ENCODE results near the gene ANKRD26. TPM values are rescaled to one million over a fixed set of nuclear protein-coding genes. Genes with fewer than 3 reads are reported as not detected.
A peak's percentile ranks its signal among the peaks of the same experiment; 100 is the strongest.

The ANKRD26 gene
- total RNA-seq, 1 donor from 2014 or later, result 8.8 TPM

DNA sequence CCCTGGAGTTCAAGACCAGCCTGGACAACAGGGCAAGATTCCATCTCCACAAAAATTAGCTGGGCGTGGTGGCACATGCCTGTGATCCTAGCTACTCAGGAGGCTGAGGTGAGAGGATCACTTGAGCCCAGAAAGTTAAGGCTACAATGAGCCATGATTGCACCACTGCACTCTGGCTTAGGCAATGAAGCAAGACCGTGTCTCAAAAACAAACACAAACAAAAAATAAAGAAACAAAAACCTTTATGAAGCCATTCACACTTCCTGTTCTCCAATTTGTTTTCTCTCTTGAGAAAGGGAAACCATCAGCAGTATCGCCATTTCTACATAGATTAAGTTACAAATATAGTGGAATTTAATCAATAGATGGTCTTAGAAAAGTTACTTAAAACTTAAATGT is 34.1 kb upstream of the ANKRD26 start:
- Histone ChIP-seq H3K4me1 (no peaks in the 10 kb centered on the region), H3K9me3 (no peaks in the 10 kb centered on the region), H3K27me3 (no peaks in the 10 kb centered on the region), H3K4me3 (no peak overlapping the region), H3K27ac (no peak overlapping the region), H3K36me3 (peaks cover 0 to 70% of the 10 kb centered on the region in 2 donors)
- no peak for TF ChIP-seq CTCF (IDR thresholded peaks at IDR 0.05)
- TF ChIP-seq POLR2A (IDR thresholded peaks at IDR 0.05), result no peak
- no peak for TF ChIP-seq POLR2AphosphoS5 (IDR thresholded peaks at IDR 0.05; ENCODE audit: insufficient read depth in 1 of 2, low read depth in 1 of 2)
- no peak for DNase-seq (ENCODE audit: extremely low spot score in 2 of 2)
- intact Hi-C loops (cut with DNase I), result no loop called here

DNA sequence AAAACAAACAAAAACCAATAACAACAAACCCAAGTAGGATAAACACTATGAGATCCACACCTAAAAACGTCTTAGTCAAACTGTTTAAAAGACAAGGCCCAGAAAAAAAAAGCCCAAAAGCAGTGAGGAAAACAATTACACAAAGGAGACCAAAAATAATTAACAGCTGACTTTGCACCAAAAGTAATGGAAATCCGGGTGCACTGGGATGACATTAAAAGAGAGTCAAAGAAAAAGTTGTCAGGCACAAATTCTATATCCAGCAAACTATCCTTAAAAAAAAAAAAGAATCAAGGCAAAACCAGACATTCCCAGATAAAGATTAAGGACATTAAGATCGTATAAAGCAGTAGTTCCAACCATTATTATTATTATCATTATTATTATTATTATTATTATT is 7.9 kb upstream of the ANKRD26 start:
- H3K36me3 ChIP-seq, result peaks cover 0 to 39% of the 10 kb centered on the region in 2 donors
- H3K9me3 ChIP-seq, result no peaks in the 10 kb centered on the region
- H3K27me3 ChIP-seq, result no peaks in the 10 kb centered on the region
- H3K4me3 ChIP-seq, result no peak overlapping the region
- no peaks in the 10 kb centered on the region for H3K4me1 ChIP-seq
- no peak for DNase-seq (ENCODE audit: extremely low spot score in 2 of 2)
- intact Hi-C loops (cut with DNase I), result no loop called here
- no peak overlapping the region for H3K27ac ChIP-seq
- TF ChIP-seq CTCF (IDR thresholded peaks at IDR 0.05) (no peak), POLR2AphosphoS5 (IDR thresholded peaks at IDR 0.05; ENCODE audit: insufficient read depth in 1 of 2, low read depth in 1 of 2) (no peak), POLR2A (IDR thresholded peaks at IDR 0.05) (no peak)

DNA sequence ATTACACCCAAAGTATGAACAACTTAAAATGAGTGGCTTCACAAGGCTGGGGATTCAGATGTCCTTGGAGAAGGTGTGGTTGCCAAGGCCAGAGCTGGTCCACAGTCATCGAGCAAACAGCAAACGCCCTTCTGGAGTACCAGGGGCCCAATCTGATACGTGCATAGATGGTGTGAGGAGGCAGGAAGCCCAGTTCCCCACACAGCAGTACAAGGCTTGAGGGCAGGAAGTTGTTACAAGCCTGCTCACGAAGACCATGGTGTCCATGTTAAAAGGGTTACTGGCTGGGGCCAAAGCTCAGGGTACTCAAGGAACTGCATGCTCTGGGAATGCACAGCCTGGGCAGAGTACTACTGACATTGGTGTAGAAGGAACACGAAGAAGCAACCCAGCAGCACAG is 4.6 kb upstream of the ANKRD26 start:
- H3K27ac ChIP-seq, result no peak overlapping the region
- TF ChIP-seq POLR2A (IDR thresholded peaks at IDR 0.05) (no peak), CTCF (IDR thresholded peaks at IDR 0.05) (no peak), POLR2AphosphoS5 (IDR thresholded peaks at IDR 0.05; ENCODE audit: insufficient read depth in 1 of 2, low read depth in 1 of 2) (no peak)
- intact Hi-C loops (cut with DNase I), result no loop called here
- H3K4me1 ChIP-seq, result peaks cover 5% of the 10 kb centered on the region
- no peak overlapping the region for H3K4me3 ChIP-seq
- H3K36me3 ChIP-seq, result peaks cover 0 to 13% of the 10 kb centered on the region in 2 donors
- H3K27me3 ChIP-seq, result no peaks in the 10 kb centered on the region
- H3K9me3 ChIP-seq, result no peaks in the 10 kb centered on the region
- no peak for DNase-seq (ENCODE audit: extremely low spot score in 2 of 2)

DNA sequence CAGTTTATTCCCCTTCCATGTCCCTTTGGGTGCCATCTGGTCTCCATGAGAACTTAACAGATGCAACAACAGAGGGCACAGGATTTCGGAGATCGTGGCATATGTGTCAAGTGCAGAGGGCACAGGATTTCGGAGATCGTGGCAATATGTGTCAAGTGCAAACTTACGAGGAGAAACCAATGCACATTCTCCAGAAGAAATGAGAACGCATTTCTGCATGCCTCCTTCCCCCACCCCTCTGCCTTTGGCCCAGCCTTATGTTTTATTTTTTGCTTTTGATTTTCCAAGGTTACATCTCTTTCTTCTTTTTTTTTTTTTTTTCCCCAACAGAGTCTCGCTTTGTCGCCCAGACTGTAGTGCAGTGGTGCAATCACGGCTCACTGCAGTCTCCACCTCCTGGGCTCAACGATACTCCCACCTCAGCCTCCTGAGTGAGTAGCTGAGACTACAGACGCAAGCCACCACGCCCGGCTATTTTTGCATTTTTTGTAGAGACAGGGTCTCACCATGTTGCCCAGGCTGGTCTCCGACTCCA is 586 bp upstream of the ANKRD26 start:
- TF ChIP-seq POLR2AphosphoS5 (IDR thresholded peaks at IDR 0.05; ENCODE audit: insufficient read depth in 1 of 2, low read depth in 1 of 2) (no peak), POLR2A (IDR thresholded peaks at IDR 0.05) (no peak), CTCF (IDR thresholded peaks at IDR 0.05) (no peak)
- intact Hi-C loops (cut with DNase I), result no loop called here
- Histone ChIP-seq H3K27ac (peak overlapping the region; percentile 80), H3K27me3 (no peaks in the 10 kb centered on the region), H3K9me3 (no peaks in the 10 kb centered on the region), H3K4me3 (peak overlapping the region; percentile 61 to 63), H3K4me1 (peaks cover 22% of the 10 kb centered on the region), H3K36me3 (no peaks in the 10 kb centered on the region)
- DNase-seq (ENCODE audit: extremely low spot score in 2 of 2), result no peak

GRCh38 chr10:27099448-27099847 is 846 bp downstream of the ANKRD26 start:
- Histone ChIP-seq H3K9me3 (no peaks in the 10 kb centered on the region), H3K27me3 (no peaks in the 10 kb centered on the region), H3K27ac (peak overlapping the region; percentile 80), H3K36me3 (no peaks in the 10 kb centered on the region), H3K4me3 (peak overlapping the region; percentile 61 to 63), H3K4me1 (peaks cover 22% of the 10 kb centered on the region)
- intact Hi-C loops (cut with DNase I), result no loop called here
- no peak for DNase-seq (ENCODE audit: extremely low spot score in 2 of 2)
- no peak for TF ChIP-seq POLR2AphosphoS5 (IDR thresholded peaks at IDR 0.05; ENCODE audit: insufficient read depth in 1 of 2, low read depth in 1 of 2)
- no peak for TF ChIP-seq CTCF (IDR thresholded peaks at IDR 0.05)
- no peak for TF ChIP-seq POLR2A (IDR thresholded peaks at IDR 0.05)
